Fibroblast of lung (primary cell): Measurements from ENCODE around the gene MYRF.

Source experiments
- CTCF ChIP-seq, 2 donors: IDR thresholded peaks in 1 of 2; conservative IDR thresholded peaks in 1 of 2; 1 replicate in 1 of 2; 2 replicates in 1 of 2; pipeline ENCODE4 v1.5.1; 2011 to 2012; ENCODE audit warnings: low read length in 2 of 2, control low read depth in 1 of 2, inconsistent platforms in 1 of 2, low read depth in 1 of 2, mild to moderate bottlenecking in 1 of 2
- EZH2 ChIP-seq: IDR thresholded peaks from 2 replicates; pipeline ENCODE4 v1.5.1; 2012; ENCODE audit warnings: low read length, control low read depth, mild to moderate bottlenecking; ENCODE audit errors: missing control alignments

GRCh38 chr11:61771195-61771894 lies 18.9 kb downstream of the MYRF start:
- no peak for TF ChIP-seq CTCF (conservative IDR thresholded peaks at IDR 0.05 in 1 of 2, IDR thresholded peaks at IDR 0.05 in 1 of 2; ENCODE audit: low read depth in 1 of 2, low read length in 2 of 2)
- TF ChIP-seq EZH2 = no peak
